Measurements from ENCODE around the gene TSTD1. TPM values are rescaled to one million over a fixed set of nuclear protein-coding genes. Genes with fewer than 3 reads are reported as not detected.
A peak's percentile ranks its signal among the peaks of the same experiment; 100 is the strongest.

Gene TSTD1
- total RNA-seq, 4 donors from 2014 or later, result 15.7 to 46.9 (median 37.4) TPM

DNA sequence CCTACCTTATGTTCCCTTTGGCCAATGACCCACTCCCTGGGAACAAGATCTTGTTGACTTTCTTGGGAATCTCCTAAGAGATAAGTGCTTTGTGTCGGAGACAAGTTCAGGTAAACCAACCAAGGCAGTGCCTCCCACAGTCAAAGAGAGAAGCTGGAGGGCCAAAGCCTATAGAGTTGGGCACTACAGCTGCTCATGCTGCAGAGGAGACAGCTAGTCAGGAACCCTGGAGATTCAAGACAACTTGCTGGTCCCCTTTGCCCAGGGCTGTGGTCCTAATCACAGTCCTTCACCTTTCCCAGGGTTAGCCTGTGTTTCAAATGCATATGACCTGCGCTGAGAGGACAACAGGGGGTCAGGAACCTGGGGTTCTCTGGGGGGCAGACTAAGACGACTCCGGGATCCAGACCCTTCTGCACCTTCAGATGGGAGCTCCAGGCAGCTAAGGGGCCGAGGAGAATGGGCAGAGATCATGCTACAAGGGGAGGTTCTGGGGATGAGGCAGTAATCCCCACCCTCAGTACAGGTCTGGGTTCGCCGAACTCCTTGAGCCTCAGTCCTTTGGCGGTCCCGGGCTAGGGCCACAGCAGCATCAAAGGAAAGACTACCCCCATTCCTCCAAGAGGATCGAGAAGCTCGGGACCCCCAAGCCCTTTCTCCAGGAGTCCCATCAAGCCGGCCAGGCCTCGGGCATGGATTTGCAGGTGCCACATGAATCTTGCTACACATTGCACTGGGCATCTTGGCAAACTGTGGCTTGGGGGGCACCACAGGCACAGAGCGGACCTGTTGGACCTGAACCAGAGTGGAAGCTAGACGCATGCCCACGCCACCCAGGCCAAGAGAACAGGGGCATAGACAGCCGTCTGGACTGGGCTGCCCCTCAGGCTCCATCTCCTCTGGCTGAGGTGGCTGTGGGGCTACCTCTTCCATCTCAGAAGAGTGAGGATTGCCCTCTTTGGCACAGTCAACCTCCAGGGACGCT is 9.0 kb upstream of the TSTD1 start:
- Histone ChIP-seq H3K9me3 (no peaks in the 10 kb centered on the region), H3K27ac (peak overlapping the region in 1 of 4 donors; percentile 25), H3K27me3 (no peaks in the 10 kb centered on the region), H3K4me1 (peaks cover 0 to 22% (median 12%) of the 10 kb centered on the region in 4 donors), H3K36me3 (peaks cover 0 to 42% (median 0%) of the 10 kb centered on the region in 3 donors), H3K4me3 (no peak overlapping the region)
- WGBS, 2 donors, result 93 to 98% methylated on average over 13 to 14 of the region's 18 CpGs
- TF ChIP-seq EP300 (IDR thresholded peaks at IDR 0.05) (no peak), POLR2A (IDR thresholded peaks at IDR 0.05) (no peak)
- TF ChIP-seq, protein P1, sequence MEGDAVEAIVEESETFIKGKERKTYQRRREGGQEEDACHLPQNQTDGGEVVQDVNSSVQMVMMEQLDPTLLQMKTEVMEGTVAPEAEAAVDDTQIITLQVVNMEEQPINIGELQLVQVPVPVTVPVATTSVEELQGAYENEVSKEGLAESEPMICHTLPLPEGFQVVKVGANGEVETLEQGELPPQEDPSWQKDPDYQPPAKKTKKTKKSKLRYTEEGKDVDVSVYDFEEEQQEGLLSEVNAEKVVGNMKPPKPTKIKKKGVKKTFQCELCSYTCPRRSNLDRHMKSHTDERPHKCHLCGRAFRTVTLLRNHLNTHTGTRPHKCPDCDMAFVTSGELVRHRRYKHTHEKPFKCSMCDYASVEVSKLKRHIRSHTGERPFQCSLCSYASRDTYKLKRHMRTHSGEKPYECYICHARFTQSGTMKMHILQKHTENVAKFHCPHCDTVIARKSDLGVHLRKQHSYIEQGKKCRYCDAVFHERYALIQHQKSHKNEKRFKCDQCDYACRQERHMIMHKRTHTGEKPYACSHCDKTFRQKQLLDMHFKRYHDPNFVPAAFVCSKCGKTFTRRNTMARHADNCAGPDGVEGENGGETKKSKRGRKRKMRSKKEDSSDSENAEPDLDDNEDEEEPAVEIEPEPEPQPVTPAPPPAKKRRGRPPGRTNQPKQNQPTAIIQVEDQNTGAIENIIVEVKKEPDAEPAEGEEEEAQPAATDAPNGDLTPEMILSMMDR (IDR thresholded peaks at IDR 0.05), result no peak
- DNase-seq (ENCODE audit: low spot score in 2 of 2), result no peak

DNA sequence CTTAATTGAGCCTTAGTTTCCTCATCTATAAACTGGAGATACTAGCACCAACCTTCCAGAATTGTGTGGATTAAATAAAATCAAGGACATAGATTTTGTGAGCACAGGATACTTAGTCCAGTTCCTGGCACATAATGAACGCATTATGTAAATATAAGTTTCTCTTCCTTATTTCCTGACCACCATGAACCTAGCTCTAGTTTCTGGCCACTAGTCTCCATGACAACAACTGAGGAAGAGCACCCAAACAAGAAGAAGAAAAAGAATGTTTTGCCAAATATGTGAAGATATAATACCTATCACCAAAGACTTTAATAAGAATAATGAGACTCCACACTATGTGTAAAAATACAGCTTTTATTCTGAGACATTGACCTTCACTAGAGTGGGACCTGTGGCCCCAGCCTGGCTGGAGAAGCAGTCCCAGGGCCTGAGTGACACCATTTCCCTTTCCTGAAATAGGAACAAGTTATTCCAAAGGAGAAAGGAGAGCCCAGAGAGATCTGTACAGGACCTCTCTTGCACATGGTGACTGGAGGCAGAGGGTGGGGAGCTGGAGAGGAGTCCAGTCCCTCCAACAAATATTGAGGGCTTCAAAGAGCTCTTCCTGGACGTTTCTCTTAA is 8.0 kb upstream of the TSTD1 start:
- TF ChIP-seq, protein P1 (IDR thresholded peaks at IDR 0.05), result no peak
- TF ChIP-seq EP300 (IDR thresholded peaks at IDR 0.05) (no peak), POLR2A (IDR thresholded peaks at IDR 0.05) (no peak)

DNA sequence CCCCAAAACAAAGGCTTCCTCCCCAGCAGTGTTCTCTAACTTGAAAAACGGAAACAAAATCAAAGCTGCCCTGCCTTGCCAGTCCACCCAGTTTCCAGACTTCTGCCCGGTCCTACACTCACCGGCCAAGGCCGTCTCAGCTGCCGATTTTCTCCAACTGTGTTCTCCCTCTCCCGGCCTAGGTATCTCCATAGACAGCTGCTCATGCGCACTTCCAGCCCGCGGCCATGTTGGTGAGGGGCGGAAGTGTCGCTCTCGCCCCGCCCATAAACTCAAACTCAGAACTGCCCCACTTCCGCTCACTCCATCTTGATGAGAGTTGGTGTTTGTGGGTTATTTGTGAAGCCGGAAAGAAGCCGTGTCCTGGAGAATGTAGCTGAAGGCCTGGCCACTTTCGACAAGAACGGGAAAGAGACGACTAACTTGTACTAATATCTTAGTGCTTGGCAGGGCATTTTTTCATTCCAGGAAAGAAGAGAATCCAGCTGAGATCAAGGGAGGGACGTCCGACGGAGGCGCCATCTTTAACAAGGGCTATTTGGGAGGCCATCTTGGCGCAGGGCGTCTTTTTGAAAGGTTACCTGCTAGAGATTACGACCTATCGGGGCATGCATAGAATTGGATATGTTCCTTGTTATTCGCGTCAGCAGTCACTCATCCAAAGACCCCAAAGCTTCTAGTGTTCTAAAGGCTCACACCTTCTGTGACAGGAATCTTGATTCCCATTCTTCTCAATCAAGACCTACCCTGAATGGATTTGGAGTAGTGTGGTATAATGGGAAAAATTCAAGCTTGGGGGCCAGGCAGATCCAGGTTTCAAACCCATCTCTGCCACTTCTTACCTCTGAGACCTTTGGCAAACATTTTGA is 7.2 kb upstream of the TSTD1 start, which contains the start of gene USF1:
TSS of gene USF1 (minus strand) at position 242 of the 869 bp plus-strand sequence. CDS start 2,702 bp downstream, outside the sequence.
- 0 to 1% methylated on average over 28 to 29 of the region's 29 CpGs for WGBS, 2 donors
- DNase-seq (ENCODE audit: low spot score in 2 of 2), result peak; percentile 91 to 95
- TF ChIP-seq EP300 (IDR thresholded peaks at IDR 0.05) (peak; percentile 29 to 95), POLR2A (IDR thresholded peaks at IDR 0.05) (peak; percentile 59 to 70)
- TF ChIP-seq, protein P1 (IDR thresholded peaks at IDR 0.05), result peak in 1 of 5 experiments; percentile 22

More for the DNA sequence above, 8.0 kb upstream of the TSTD1 start:
- WGBS, 2 donors, result 81 to 85% methylated on average over 2 of the region's 2 CpGs
- Histone ChIP-seq H3K27me3 (no peaks in the 10 kb centered on the region), H3K27ac (peak overlapping the region; percentile 65 to 95 (median 92)), H3K36me3 (peaks cover 3 to 48% (median 7%) of the 10 kb centered on the region in 3 donors), H3K4me1 (peaks cover 0 to 25% (median 12%) of the 10 kb centered on the region in 4 donors), H3K9me3 (no peaks in the 10 kb centered on the region), H3K4me3 (peak overlapping the region in 3 of 4 donors; percentile 73 to 94 (median 88))
- DNase-seq (ENCODE audit: low spot score in 2 of 2), result no peak

DNA sequence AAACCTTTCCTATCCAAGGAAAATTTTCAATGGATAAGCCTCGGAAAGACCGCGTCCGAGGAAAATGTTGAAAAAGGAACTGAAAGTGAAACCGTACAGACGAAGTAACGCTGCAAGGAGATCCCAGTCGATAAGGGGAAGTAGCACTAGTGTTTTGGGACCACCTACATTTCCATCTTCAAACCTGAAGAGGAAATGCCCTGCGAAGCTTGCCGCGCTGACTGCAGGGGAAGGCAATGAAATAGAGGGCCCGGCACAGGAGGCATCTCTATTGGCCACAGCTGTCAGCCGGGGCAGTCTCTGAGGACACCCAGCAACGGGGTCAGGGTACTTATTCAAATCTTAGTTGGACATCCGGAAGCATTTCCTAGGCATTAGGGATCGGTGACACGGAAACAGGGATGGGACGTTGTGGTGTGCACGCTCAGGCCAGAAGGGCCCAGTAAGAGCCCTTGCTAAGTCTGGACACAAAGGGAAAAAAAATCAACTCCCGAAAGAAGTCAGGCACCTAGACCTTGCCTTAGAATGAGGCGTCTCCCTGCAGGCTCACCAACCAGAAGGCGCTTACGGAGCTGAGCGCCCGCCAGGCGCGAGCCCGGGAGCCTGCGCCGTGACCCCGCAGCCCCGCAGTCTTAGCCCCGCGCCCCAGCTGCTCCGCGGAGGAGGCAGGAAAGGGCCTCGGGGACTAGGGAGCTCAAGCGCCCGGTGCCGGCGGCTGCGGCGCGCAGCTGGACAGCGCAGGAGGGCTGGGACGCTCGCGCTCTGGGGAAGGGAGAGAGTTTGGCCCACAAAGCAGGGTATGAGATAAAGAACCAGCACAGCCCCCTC is 6.4 kb upstream of the TSTD1 start:
- no peaks in the 10 kb centered on the region for H3K9me3 ChIP-seq
- DNase-seq (ENCODE audit: low spot score in 2 of 2), result peak in 1 of 2 donors; percentile 43
- TF ChIP-seq POLR2A (IDR thresholded peaks at IDR 0.05) (no peak), EP300 (IDR thresholded peaks at IDR 0.05) (peak in 1 of 2 donors; percentile 53)
- TF ChIP-seq, protein P1 (IDR thresholded peaks at IDR 0.05), result no peak
- no peaks in the 10 kb centered on the region for H3K27me3 ChIP-seq
- H3K4me3 ChIP-seq, result peak overlapping the region; percentile 67 to 94 (median 80)
- H3K4me1 ChIP-seq, result peaks cover 0 to 25% (median 12%) of the 10 kb centered on the region in 4 donors
- WGBS, 2 donors, result 0% methylated on average over 39 to 46 of the region's 48 CpGs
- H3K27ac ChIP-seq, result peak overlapping the region; percentile 65 to 95 (median 92)
- peaks cover 9 to 57% (median 15%) of the 10 kb centered on the region in 3 donors for H3K36me3 ChIP-seq

More for the DNA sequence above, 7.2 kb upstream of the TSTD1 start, which contains the start of gene USF1:
- H3K36me3 ChIP-seq, result peaks cover 3 to 52% (median 7%) of the 10 kb centered on the region in 3 donors
- H3K4me1 ChIP-seq, result peaks cover 0 to 25% (median 12%) of the 10 kb centered on the region in 4 donors
- H3K27me3 ChIP-seq, result no peaks in the 10 kb centered on the region
- no peaks in the 10 kb centered on the region for H3K9me3 ChIP-seq
- H3K4me3 ChIP-seq, result peak within 1 kb of the TSS; percentile 67 to 94 (median 80)
- peak within 1 kb of the TSS; percentile 65 to 95 (median 92) for H3K27ac ChIP-seq
